Measurements from ENCODE around the gene IL1RAPL1.

IL1RAPL1 gene

GRCh38 chrX:29834764-29835163 lies 1247.5 kb downstream of the IL1RAPL1 start:
- DNase-seq = no peak

- DNase-seq = no peak
Observed at GRCh38 chrX:29841750-29842149, 1254.5 kb downstream of the IL1RAPL1 start.

GRCh38 chrX:29842552-29842951 lies 1255.3 kb downstream of the IL1RAPL1 start:
- no peak for DNase-seq

GRCh38 chrX:29851857-29852605 lies 1264.8 kb downstream of the IL1RAPL1 start:
- DNase-seq = no peak

- DNase-seq = no peak
Observed at GRCh38 chrX:29852767-29853166, 1265.5 kb downstream of the IL1RAPL1 start.

- no peak for DNase-seq
Observed at GRCh38 chrX:29858714-29859113, 1271.5 kb downstream of the IL1RAPL1 start.

- no peak for DNase-seq
Observed at GRCh38 chrX:29862126-29862677, 1275.0 kb downstream of the IL1RAPL1 start.

GRCh38 chrX:29867971-29868370 lies 1280.7 kb downstream of the IL1RAPL1 start:
- no peak for DNase-seq

- no peak for DNase-seq
Observed at GRCh38 chrX:29869837-29870236, 1282.6 kb downstream of the IL1RAPL1 start.

GRCh38 chrX:29870608-29871007 lies 1283.4 kb downstream of the IL1RAPL1 start:
- no peak for DNase-seq

GRCh38 chrX:29872831-29873230 lies 1285.6 kb downstream of the IL1RAPL1 start:
- DNase-seq = no peak

GRCh38 chrX:29876733-29877132 lies 1289.5 kb downstream of the IL1RAPL1 start:
- no peak for DNase-seq

- DNase-seq = no peak
Observed at GRCh38 chrX:29880977-29881376, 1293.7 kb downstream of the IL1RAPL1 start.

GRCh38 chrX:29890004-29890403 lies 1302.8 kb downstream of the IL1RAPL1 start:
- DNase-seq = no peak

- no peak for DNase-seq
Observed at GRCh38 chrX:29890646-29891200, 1303.5 kb downstream of the IL1RAPL1 start.

- no peak for DNase-seq
Observed at GRCh38 chrX:29902004-29902403, 1314.8 kb downstream of the IL1RAPL1 start.

GRCh38 chrX:29903360-29903759 lies 1316.1 kb downstream of the IL1RAPL1 start:
- DNase-seq = no peak

GRCh38 chrX:29911673-29912072 lies 1324.4 kb downstream of the IL1RAPL1 start:
- no peak for DNase-seq

- no peak for DNase-seq
Observed at GRCh38 chrX:29913647-29914046, 1326.4 kb downstream of the IL1RAPL1 start.

GRCh38 chrX:29922607-29923006 lies 1335.4 kb downstream of the IL1RAPL1 start:
- no peak for DNase-seq

- DNase-seq = no peak
Observed at GRCh38 chrX:29926056-29926455, 1338.8 kb downstream of the IL1RAPL1 start.

- DNase-seq = no peak
Observed at GRCh38 chrX:29926659-29927058, 1339.4 kb downstream of the IL1RAPL1 start.

GRCh38 chrX:29935455-29935854 lies 1348.2 kb downstream of the IL1RAPL1 start:
- no peak for DNase-seq

- no peak for DNase-seq
Observed at GRCh38 chrX:29940750-29941149, 1353.5 kb downstream of the IL1RAPL1 start.

- DNase-seq = no peak
Observed at GRCh38 chrX:29941287-29941686, 1354.0 kb downstream of the IL1RAPL1 start.
